Type B pancreatic cell (in vitro differentiated cells): ENCODE measurements around the gene CCN5. TPM values are rescaled to one million over a fixed set of nuclear protein-coding genes. Genes with fewer than 3 reads are reported as not detected.
A peak's percentile ranks its signal among the peaks of the same experiment; 100 is the strongest.

ENCODE experiments used
- DNase-seq: peaks from one replicate; pipeline ENCODE4 v3.0.0; 2021; ENCODE audit warnings: mixed read lengths; ENCODE audit not compliant: unreplicated experiment; ENCODE audit errors: extremely low spot score
- H3K27ac Mint-ChIP-seq: 2 replicates; pipeline ENCODE4 v1.8.0; 2021; ENCODE audit warnings: mild to moderate bottlenecking, mixed read lengths
- H3K27me3 Mint-ChIP-seq: 2 replicates; pipeline ENCODE4 v1.8.0; 2021; ENCODE audit warnings: mixed read lengths
- H3K36me3 Mint-ChIP-seq: 2 replicates; pipeline ENCODE4 v1.8.0; 2021; ENCODE audit warnings: mixed read lengths
- H3K4me1 Mint-ChIP-seq: one replicate; pipeline ENCODE4 v1.8.0; 2021; ENCODE audit warnings: mixed read lengths; ENCODE audit not compliant: unreplicated experiment
- H3K4me3 Mint-ChIP-seq: 2 replicates; pipeline ENCODE4 v1.8.0; 2021; ENCODE audit warnings: mild to moderate bottlenecking, mixed read lengths
- H3K9me3 Mint-ChIP-seq: 2 replicates; pipeline ENCODE4 v1.8.0; 2021; ENCODE audit warnings: mixed read lengths
- total RNA-seq: library from RNA; stranded (reverse); gene quantifications from 2 replicates; pipeline ENCODE4 v1.2.1, GENCODE V29; 2021; ENCODE audit warnings: low replicate concordance
- TF ChIP-seq, protein P1 (sequence below): fragments of 200-600 bp; sonication (generic); conservative IDR thresholded peaks from 2 replicates; pipeline ENCODE4 v1.5.0; 2021; ENCODE audit warnings: antibody characterized with exemption, mild to moderate bottlenecking

CCN5 gene
- total RNA-seq, 1 donor from 2014 or later, result not detected

DNA sequence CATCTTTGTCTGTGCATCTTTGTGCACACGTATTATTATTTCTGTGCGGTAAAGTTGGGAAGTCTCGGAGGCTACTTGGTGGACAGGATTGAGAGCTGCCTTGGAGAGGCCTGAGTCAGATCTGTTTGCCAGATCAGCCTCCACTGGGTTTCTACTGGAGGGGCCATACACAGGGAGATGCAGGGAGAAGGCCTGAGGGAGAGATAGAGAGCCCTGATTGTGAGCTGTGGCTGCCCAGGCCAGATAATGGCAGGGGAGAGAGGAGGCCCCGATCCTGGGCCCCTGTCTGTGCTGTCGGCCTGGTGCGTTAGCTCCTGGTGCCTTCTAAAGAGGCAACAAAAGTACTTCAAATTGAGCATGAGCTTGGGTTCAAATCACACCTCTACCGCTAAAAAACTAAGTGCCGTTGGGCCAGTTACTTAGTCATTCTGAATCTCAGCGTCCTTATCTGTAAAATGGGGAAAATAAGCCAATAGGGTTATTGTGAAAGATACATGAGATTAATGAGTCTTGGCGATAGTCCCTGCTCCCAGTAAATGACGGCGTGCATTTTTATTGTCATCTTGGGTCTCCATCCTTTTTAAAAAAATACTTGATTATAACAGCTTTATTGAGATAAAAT is 36.1 kb upstream of the CCN5 start:
- no peaks in the 10 kb centered on the region for H3K9me3 Mint-ChIP-seq
- TF ChIP-seq, protein P1, sequence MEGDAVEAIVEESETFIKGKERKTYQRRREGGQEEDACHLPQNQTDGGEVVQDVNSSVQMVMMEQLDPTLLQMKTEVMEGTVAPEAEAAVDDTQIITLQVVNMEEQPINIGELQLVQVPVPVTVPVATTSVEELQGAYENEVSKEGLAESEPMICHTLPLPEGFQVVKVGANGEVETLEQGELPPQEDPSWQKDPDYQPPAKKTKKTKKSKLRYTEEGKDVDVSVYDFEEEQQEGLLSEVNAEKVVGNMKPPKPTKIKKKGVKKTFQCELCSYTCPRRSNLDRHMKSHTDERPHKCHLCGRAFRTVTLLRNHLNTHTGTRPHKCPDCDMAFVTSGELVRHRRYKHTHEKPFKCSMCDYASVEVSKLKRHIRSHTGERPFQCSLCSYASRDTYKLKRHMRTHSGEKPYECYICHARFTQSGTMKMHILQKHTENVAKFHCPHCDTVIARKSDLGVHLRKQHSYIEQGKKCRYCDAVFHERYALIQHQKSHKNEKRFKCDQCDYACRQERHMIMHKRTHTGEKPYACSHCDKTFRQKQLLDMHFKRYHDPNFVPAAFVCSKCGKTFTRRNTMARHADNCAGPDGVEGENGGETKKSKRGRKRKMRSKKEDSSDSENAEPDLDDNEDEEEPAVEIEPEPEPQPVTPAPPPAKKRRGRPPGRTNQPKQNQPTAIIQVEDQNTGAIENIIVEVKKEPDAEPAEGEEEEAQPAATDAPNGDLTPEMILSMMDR, result no peak
- H3K27me3 Mint-ChIP-seq, result no peaks in the 10 kb centered on the region
- H3K27ac Mint-ChIP-seq, result peak overlapping the region; percentile 85
- no peak for DNase-seq
- no peaks in the 10 kb centered on the region for H3K36me3 Mint-ChIP-seq
- H3K4me3 Mint-ChIP-seq, result peak overlapping the region; percentile 2
- peaks cover 9% of the 10 kb centered on the region for H3K4me1 Mint-ChIP-seq

DNA sequence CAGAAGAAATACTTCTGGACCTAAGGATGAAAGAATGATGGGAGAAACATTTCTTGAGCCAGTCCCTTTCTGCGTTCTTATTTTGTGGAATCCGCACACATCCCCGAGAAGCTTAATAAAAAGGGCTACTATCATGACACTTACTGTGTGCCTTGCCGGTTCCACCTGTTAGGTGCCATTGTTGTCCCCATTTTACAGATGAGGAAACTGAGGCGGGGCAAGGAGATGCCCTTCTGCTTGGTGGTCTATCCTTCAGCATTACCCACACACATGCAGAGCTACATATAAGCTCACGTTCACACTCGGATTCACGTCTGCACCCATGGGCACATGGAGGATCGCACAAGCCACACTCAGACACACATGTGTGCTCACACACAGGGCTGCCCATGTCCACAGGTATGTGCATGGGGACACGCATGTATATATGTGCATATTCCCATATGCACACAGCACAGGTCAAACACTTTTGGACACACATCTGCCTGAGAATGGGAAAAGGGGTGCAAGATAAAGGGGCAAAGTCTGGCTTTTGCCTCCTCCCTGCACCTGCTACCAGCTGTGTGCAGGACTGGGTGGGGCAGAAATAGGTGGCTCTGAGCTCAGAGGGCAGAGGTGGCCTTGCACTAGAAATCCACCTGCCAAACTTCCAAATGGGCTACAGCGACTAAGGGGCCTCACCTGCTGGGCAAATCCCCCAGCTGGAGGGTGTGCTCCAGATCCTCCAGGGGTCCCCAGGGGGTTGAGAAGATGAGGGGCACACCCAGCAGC is 33.2 kb upstream of the CCN5 start:
- Mint-ChIP-seq H3K9me3 (no peaks in the 10 kb centered on the region), H3K27ac (no peak overlapping the region), H3K4me1 (peaks cover 15% of the 10 kb centered on the region), H3K27me3 (peaks cover under 1% of the 10 kb centered on the region), H3K36me3 (no peaks in the 10 kb centered on the region), H3K4me3 (no peak overlapping the region)
- DNase-seq, result no peak
- TF ChIP-seq, protein P1, result no peak

DNA sequence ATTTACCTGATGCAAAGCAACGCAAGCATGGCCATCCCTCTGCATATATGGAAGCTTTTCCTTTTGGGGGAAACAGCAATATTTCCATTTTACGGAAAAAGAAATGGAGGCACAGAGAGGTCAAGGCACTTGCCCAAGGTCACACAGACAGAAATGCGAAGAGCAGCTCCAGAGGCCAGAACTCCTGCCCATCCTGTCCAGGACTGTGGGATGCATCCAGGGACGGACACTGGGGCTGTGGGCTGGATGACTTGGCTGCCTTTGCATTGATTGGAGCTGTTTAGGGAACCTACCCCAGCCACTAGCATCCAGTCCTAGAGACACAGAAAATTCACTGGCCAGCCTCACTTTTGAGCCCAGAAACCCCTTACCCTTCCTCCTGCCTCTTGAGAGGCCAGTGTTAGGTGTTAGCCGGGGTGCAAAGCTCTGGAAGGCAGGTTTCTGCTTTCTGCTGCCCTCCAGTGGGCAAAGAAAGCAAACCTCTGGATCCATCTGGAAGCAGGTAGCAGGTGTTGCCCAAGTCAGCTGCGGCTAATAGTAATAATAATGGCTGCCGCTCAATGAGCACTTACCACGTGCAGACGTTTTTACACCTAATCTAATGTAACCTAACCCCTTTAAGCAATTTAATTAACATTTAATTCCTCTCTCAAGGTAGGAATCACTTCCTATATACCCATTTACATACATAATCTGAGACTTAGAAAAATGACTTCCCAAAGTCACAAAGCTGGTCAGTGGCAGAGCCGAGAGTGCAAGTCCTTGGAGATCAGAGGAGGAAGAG is 31.7 kb upstream of the CCN5 start:
- H3K27me3 Mint-ChIP-seq, result peaks cover 2% of the 10 kb centered on the region
- TF ChIP-seq, protein P1, result peak; percentile 80
- H3K27ac Mint-ChIP-seq, result no peak overlapping the region
- H3K4me1 Mint-ChIP-seq, result peaks cover 13% of the 10 kb centered on the region
- no peaks in the 10 kb centered on the region for H3K9me3 Mint-ChIP-seq
- no peaks in the 10 kb centered on the region for H3K36me3 Mint-ChIP-seq
- H3K4me3 Mint-ChIP-seq, result no peak overlapping the region
- no peak for DNase-seq

DNA sequence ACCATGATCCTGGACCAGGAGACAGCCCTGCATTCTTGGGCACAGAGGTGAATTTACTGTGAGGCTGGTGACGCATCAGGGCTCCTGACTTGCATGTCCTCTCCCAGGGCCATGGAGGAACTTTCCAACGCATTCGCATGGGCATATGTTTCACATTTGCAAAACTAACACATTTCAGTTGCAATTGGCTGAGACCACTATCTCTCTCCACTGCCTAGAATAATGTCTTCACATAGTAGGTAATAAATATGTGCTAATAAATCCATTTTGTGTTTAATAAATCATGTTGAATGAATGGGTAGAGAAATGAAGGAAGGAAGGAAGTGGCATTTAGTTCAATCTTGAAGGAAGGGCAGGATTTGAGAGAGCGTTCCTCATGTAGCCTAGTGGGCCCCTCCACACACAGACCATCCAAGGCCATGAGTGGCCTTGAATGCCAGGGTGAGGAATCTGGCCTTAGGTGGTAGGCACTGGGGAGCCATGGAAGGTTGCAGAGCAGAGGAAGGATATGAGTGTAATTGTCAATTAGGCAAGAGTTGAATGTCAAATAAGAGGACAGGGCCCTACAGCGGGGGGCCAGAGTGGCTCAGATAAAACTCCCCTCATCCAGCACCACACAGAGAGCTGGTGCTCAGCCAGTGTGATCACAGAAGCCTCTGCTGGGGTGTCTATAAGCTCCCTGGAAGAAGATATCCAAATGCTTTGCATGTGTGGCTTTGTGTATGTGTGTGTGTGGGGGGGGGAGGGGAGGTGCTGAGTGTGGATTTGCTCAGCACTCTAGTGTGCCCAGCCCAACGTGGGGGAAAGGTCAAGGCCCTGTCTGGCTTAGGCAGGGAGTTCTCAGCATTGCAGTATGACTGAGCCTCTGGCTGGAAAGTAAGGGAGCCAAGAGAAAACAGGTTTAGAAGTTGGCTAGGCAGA is 30.9 kb upstream of the CCN5 start:
- Mint-ChIP-seq H3K27me3 (peaks cover 2% of the 10 kb centered on the region), H3K4me3 (no peak overlapping the region), H3K9me3 (no peaks in the 10 kb centered on the region), H3K4me1 (peaks cover 6% of the 10 kb centered on the region), H3K27ac (no peak overlapping the region), H3K36me3 (no peaks in the 10 kb centered on the region)
- no peak for DNase-seq
- TF ChIP-seq, protein P1, result no peak

DNA sequence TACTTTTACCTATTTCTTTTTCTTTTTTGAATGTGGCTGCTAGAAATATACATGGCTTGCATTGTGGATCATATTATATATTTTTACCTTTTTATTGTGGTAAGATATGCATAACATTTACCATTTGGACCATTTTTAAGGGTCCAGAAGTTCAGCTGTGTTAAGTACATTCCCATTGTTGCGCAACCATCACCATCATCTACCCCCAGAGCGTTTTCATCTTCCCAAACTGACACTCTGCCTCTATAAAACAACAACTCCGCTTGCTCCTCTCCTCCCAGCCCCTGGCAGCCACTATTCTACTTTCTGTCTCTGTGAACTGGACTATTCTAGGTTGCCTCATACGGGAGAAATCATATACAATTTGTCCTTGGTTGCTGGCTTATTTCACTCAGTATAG is 28.2 kb upstream of the CCN5 start:
- TF ChIP-seq, protein P1, result no peak
- Mint-ChIP-seq H3K27ac (no peak overlapping the region), H3K27me3 (peaks cover 2% of the 10 kb centered on the region), H3K36me3 (no peaks in the 10 kb centered on the region), H3K4me3 (no peak overlapping the region), H3K9me3 (peaks cover 3% of the 10 kb centered on the region), H3K4me1 (peaks cover 6% of the 10 kb centered on the region)
- no peak for DNase-seq
